ENCODE results near the gene PIK3R5. TPM values are rescaled to one million over a fixed set of nuclear protein-coding genes. Genes with fewer than 3 reads are reported as not detected.
A peak's percentile ranks its signal among the peaks of the same experiment; 100 is the strongest.

PIK3R5 gene
- total RNA-seq, 4 donors from 2014 or later: 17.8 to 62.1 (median 22.5) TPM

GRCh38 chr17:8925141-8925540 is 40.4 kb downstream of the PIK3R5 start:
- TF ChIP-seq CTCF (IDR thresholded peaks at IDR 0.05): no peak
- Histone ChIP-seq H3K27me3 (no peaks in the 10 kb centered on the region), H3K4me1 (no peaks in the 10 kb centered on the region), H3K36me3 (no peaks in the 10 kb centered on the region), H3K27ac (no peak overlapping the region), H3K4me3 (no peak overlapping the region), H3K9me3 (peaks cover 0 to 45% (median 11%) of the 10 kb centered on the region in 4 donors)
- no peak for DNase-seq (ENCODE audit: low spot score in 2 of 2)

- H3K27ac ChIP-seq: no peak overlapping the region
- 75 to 77% methylated on average over 6 of the region's 6 CpGs for WGBS, 2 donors
- peaks cover 0 to 39% (median 11%) of the 10 kb centered on the region in 4 donors for H3K9me3 ChIP-seq
- no peaks in the 10 kb centered on the region for H3K36me3 ChIP-seq
- H3K4me1 ChIP-seq: no peaks in the 10 kb centered on the region
- H3K4me3 ChIP-seq: no peak overlapping the region
- TF ChIP-seq CTCF (IDR thresholded peaks at IDR 0.05) (no peak), POLR2A (IDR thresholded peaks at IDR 0.05) (no peak), EP300 (IDR thresholded peaks at IDR 0.05) (no peak)
- H3K27me3 ChIP-seq: no peaks in the 10 kb centered on the region
- no peak for DNase-seq (ENCODE audit: low spot score in 2 of 2)
Measured at GRCh38 chr17:8924595-8924994, 40.9 kb downstream of the PIK3R5 start.

GRCh38 chr17:8923762-8924161 is 41.7 kb downstream of the PIK3R5 start:
- Histone ChIP-seq H3K27ac (peak overlapping the region in 2 of 4 donors; percentile 69 to 79), H3K36me3 (no peaks in the 10 kb centered on the region), H3K9me3 (peaks cover 0 to 35% (median 7%) of the 10 kb centered on the region in 4 donors), H3K4me1 (no peaks in the 10 kb centered on the region), H3K4me3 (no peak overlapping the region), H3K27me3 (no peaks in the 10 kb centered on the region)
- TF ChIP-seq POLR2A (IDR thresholded peaks at IDR 0.05) (no peak), EP300 (IDR thresholded peaks at IDR 0.05) (no peak), CTCF (IDR thresholded peaks at IDR 0.05) (no peak)
- 88 to 91% methylated on average over 1 of the region's 1 CpG for WGBS, 2 donors
- DNase-seq (ENCODE audit: low spot score in 2 of 2): no peak

GRCh38 chr17:8922928-8923327 is 42.6 kb downstream of the PIK3R5 start:
- DNase-seq (ENCODE audit: low spot score in 2 of 2): no peak
- TF ChIP-seq CTCF (IDR thresholded peaks at IDR 0.05) (no peak), EP300 (IDR thresholded peaks at IDR 0.05) (peak in 1 of 2 donors; percentile 15)
- peaks cover 0 to 35% (median 5%) of the 10 kb centered on the region in 4 donors for H3K9me3 ChIP-seq
- H3K4me1 ChIP-seq: no peaks in the 10 kb centered on the region
- peak overlapping the region in 2 of 4 donors; percentile 69 to 79 for H3K27ac ChIP-seq
- H3K4me3 ChIP-seq: no peak overlapping the region
- H3K27me3 ChIP-seq: no peaks in the 10 kb centered on the region
- H3K36me3 ChIP-seq: no peaks in the 10 kb centered on the region
- 74 to 83% methylated on average over 4 of the region's 4 CpGs for WGBS, 2 donors

- no peak for TF ChIP-seq CTCF (IDR thresholded peaks at IDR 0.05)
- peak; percentile 64 to 74 for TF ChIP-seq EP300 (IDR thresholded peaks at IDR 0.05)
- TF ChIP-seq POLR2A (IDR thresholded peaks at IDR 0.05): peak in 1 of 2 donors; percentile 8
- DNase-seq (ENCODE audit: low spot score in 2 of 2): peak in 1 of 2 donors; percentile 36
- Histone ChIP-seq H3K9me3 (peaks cover 0 to 35% (median under 1%) of the 10 kb centered on the region in 4 donors), H3K4me1 (no peaks in the 10 kb centered on the region), H3K27me3 (no peaks in the 10 kb centered on the region), H3K4me3 (no peak overlapping the region), H3K36me3 (no peaks in the 10 kb centered on the region), H3K27ac (peak overlapping the region in 2 of 4 donors; percentile 70 to 79)
- WGBS, 2 donors: 47 to 54% methylated on average over 6 of the region's 6 CpGs
Measured at GRCh38 chr17:8922451-8922850, 43.1 kb downstream of the PIK3R5 start.

Data from tibial nerve (tissue), 4 donors.